ENCODE measurements around the gene RMC1. TPM values are rescaled to one million over a fixed set of nuclear protein-coding genes. Genes with fewer than 3 reads are reported as not detected.

Gene RMC1
- polyA plus RNA-seq, 3 donors = 23.7 to 25.3 (median 24.0) TPM

- no peak for DNase-seq (ENCODE audit: low read depth in 3 of 3, low spot score in 2 of 3)
Observed at GRCh38 chr18:23578891-23579653, 75.8 kb downstream of the RMC1 start.

GRCh38 chr18:23580677-23581367, 77.5 kb downstream of the RMC1 start:
- DNase-seq (ENCODE audit: low read depth in 3 of 3, low spot score in 2 of 3) = no peak

Other genes with a start within 250 kb of the RMC1 start
- 10 to 100 TPM; 71.9 to 75.9 (median 73.8) TPM for gene RIOK3, start 50.2 kb upstream of the RMC1 start, polyA plus RNA-seq (ENCODE audit: insufficient read length in 3 of 3)
- gene NPC1, start 83.0 kb downstream of the RMC1 start, polyA plus RNA-seq (ENCODE audit: insufficient read length in 3 of 3) = 10 to 100 TPM; 18.5 to 21.3 (median 20.0) TPM
- under 1 TPM; 0.55 to 0.93 (median 0.78) TPM for gene ANKRD29, start 159.4 kb downstream of the RMC1 start, polyA plus RNA-seq (ENCODE audit: insufficient read length in 3 of 3)
- 1 to 10 TPM; 1.6 to 2.6 (median 1.8) TPM for gene LAMA3, start 185.9 kb downstream of the RMC1 start, polyA plus RNA-seq (ENCODE audit: insufficient read length in 3 of 3)

Data from right renal cortex interstitium (tissue), 3 donors.